HCT116 (cell line): ENCODE results near the gene CAMSAP1.

ENCODE experiments used
- CBX3 ChIP-seq: IDR thresholded peaks from 2 replicates; pipeline ENCODE4 v1.6.1; 2012; ENCODE audit warnings: low read depth
- CEBPB ChIP-seq: IDR thresholded peaks from 2 replicates; pipeline ENCODE4 v1.6.1; 2012; ENCODE audit warnings: low read depth
- EZH2 ChIP-seq: fragments of 200-600 bp; sonication (generic); IDR thresholded peaks from 2 replicates; pipeline ENCODE4 v1.6.1; 2017; ENCODE audit warnings: antibody characterized with exemption, mixed run types
- JUND ChIP-seq: IDR thresholded peaks from 2 replicates; pipeline ENCODE4 v1.6.1; 2012
- POLR2A ChIP-seq: IDR thresholded peaks from 2 replicates; pipeline ENCODE4 v1.7.0; 2011; ENCODE audit warnings: borderline replicate concordance; ENCODE audit not compliant: insufficient read depth, insufficient read length; ENCODE audit errors: extremely low read depth
- POLR2AphosphoS5 ChIP-seq: IDR thresholded peaks from 2 replicates; pipeline ENCODE4 v1.6.1; 2011; ENCODE audit warnings: mild to moderate bottlenecking, low read depth, low read length, moderate library complexity
- RAD21 ChIP-seq: IDR thresholded peaks from 2 replicates; pipeline ENCODE4 v1.6.1; 2012; ENCODE audit warnings: low read depth, mild to moderate bottlenecking
- SIN3A ChIP-seq: IDR thresholded peaks from 2 replicates; pipeline ENCODE4 v1.6.1; 2012; ENCODE audit warnings: low read depth
- SP1 ChIP-seq: IDR thresholded peaks from 2 replicates; pipeline ENCODE4 v1.6.1; 2012; ENCODE audit warnings: low read depth
- ZFX ChIP-seq: fragments of 450-650 bp; IDR thresholded peaks from 2 replicates; pipeline ENCODE4 v1.6.1; 2017
- ZNF274 ChIP-seq: fragments of 200-500 bp; sonication (Bioruptor generic); IDR thresholded peaks from 2 replicates; pipeline ENCODE4 v1.6.1; 2014; ENCODE audit warnings: mild to moderate bottlenecking, low read depth, low read length, inconsistent platforms
- TF ChIP-seq, protein P1 (sequence below), 3 experiments: fragments of 200-600 bp in 1 of 3; sonication (generic) in 1 of 3; IDR thresholded peaks in 2 of 3; conservative IDR thresholded peaks in 1 of 3; 2 replicates each; pipeline ENCODE4 v1.5.1; 2012 to 2017; ENCODE audit warnings: low read depth in 2 of 3, low read length in 2 of 3, antibody characterized with exemption in 1 of 3, borderline replicate concordance in 1 of 3, control low read depth in 1 of 3, mild to moderate bottlenecking in 1 of 3, mixed read lengths in 1 of 3, mixed run types in 1 of 3, moderate library complexity in 1 of 3; ENCODE audit not compliant: insufficient read depth in 1 of 3
- TF ChIP-seq, protein P2 (sequence below): IDR thresholded peaks from 2 replicates; pipeline ENCODE4 v1.6.1; 2012; ENCODE audit warnings: low read depth
- TF ChIP-seq, protein P3 (sequence below): IDR thresholded peaks from 2 replicates; pipeline ENCODE4 v1.6.1; 2012

DNA sequence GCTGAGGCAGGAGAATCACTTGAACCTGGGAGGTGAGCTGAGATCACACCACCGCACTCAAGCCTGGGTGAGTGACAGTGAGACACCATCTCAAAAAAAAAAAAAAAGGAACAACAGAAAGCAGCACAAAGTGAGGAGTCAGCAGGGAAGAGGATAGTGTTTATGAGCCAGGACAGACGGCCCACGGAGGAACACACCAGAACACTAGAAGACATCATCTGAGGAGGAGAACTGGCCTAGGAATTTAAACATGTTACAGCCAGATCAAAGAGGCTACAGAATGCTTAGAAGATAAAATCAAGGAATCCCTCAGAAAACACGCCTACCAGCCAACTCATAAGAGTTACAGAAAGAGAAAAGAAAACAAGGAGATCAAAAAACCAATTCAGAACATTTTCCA is 41.6 kb upstream of the CAMSAP1 start:
- TF ChIP-seq, protein P1, sequence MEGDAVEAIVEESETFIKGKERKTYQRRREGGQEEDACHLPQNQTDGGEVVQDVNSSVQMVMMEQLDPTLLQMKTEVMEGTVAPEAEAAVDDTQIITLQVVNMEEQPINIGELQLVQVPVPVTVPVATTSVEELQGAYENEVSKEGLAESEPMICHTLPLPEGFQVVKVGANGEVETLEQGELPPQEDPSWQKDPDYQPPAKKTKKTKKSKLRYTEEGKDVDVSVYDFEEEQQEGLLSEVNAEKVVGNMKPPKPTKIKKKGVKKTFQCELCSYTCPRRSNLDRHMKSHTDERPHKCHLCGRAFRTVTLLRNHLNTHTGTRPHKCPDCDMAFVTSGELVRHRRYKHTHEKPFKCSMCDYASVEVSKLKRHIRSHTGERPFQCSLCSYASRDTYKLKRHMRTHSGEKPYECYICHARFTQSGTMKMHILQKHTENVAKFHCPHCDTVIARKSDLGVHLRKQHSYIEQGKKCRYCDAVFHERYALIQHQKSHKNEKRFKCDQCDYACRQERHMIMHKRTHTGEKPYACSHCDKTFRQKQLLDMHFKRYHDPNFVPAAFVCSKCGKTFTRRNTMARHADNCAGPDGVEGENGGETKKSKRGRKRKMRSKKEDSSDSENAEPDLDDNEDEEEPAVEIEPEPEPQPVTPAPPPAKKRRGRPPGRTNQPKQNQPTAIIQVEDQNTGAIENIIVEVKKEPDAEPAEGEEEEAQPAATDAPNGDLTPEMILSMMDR (IDR thresholded peaks at IDR 0.05 in 2 of 3, conservative IDR thresholded peaks at IDR 0.05 in 1 of 3; ENCODE audit: borderline replicate concordance in 1 of 3, insufficient read depth in 1 of 3, low read depth in 2 of 3, low read length in 2 of 3): no peak
- no peak for TF ChIP-seq ZFX
- TF ChIP-seq, protein P2, sequence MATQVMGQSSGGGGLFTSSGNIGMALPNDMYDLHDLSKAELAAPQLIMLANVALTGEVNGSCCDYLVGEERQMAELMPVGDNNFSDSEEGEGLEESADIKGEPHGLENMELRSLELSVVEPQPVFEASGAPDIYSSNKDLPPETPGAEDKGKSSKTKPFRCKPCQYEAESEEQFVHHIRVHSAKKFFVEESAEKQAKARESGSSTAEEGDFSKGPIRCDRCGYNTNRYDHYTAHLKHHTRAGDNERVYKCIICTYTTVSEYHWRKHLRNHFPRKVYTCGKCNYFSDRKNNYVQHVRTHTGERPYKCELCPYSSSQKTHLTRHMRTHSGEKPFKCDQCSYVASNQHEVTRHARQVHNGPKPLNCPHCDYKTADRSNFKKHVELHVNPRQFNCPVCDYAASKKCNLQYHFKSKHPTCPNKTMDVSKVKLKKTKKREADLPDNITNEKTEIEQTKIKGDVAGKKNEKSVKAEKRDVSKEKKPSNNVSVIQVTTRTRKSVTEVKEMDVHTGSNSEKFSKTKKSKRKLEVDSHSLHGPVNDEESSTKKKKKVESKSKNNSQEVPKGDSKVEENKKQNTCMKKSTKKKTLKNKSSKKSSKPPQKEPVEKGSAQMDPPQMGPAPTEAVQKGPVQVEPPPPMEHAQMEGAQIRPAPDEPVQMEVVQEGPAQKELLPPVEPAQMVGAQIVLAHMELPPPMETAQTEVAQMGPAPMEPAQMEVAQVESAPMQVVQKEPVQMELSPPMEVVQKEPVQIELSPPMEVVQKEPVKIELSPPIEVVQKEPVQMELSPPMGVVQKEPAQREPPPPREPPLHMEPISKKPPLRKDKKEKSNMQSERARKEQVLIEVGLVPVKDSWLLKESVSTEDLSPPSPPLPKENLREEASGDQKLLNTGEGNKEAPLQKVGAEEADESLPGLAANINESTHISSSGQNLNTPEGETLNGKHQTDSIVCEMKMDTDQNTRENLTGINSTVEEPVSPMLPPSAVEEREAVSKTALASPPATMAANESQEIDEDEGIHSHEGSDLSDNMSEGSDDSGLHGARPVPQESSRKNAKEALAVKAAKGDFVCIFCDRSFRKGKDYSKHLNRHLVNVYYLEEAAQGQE: no peak
- TF ChIP-seq POLR2A: no peak
- TF ChIP-seq ZNF274: no peak
- TF ChIP-seq JUND: no peak
- no peak for TF ChIP-seq CBX3
- no peak for TF ChIP-seq CEBPB
- TF ChIP-seq SIN3A: no peak
- TF ChIP-seq SP1: no peak
- TF ChIP-seq, protein P3, sequence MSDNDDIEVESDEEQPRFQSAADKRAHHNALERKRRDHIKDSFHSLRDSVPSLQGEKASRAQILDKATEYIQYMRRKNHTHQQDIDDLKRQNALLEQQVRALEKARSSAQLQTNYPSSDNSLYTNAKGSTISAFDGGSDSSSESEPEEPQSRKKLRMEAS: no peak
- no peak for TF ChIP-seq POLR2AphosphoS5
- no peak for TF ChIP-seq EZH2
- TF ChIP-seq RAD21: no peak
